Measurements from ENCODE around the gene GPR155.
"Not testable (repeated sequence)": the region's sequence is repeated elsewhere in the genome, so short reads cannot be mapped to it uniquely, and the experiment has no call there.

DNA sequence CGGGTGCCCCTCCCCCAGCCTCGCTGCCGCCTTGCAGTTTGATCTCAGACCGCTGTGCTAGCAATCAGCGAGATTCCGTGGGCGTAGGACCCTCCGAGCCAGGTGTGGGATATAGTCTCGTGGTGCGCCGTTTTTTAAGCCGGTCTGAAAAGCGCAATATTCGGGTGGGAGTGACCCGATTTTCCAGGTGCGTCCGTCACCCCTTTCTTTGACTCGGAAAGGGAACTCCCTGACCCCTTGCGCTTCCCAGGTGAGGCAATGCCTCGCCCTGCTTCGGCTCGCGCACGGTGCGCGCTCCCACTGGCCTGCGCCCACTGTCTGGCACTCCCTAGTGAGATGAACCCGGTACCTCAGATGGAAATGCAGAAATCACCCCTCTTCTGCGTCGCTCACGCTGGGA, 76.8 kb downstream of the GPR155 start:
- TF ChIP-seq YY1 (IDR thresholded peaks at IDR 0.05; ENCODE audit: insufficient read depth, insufficient read length); ZNF274 (IDR thresholded peaks at IDR 0.05; ENCODE audit: low read depth, low read length): not testable (repeated sequence)
